MCF 10A (cell line): Measurements from ENCODE around the gene TNFRSF8. TPM values are rescaled to one million over a fixed set of nuclear protein-coding genes. Genes with fewer than 3 reads are reported as not detected.
A peak's percentile ranks its signal among the peaks of the same experiment; 100 is the strongest.

Experiments
- BruUV-seq: library from RNA; stranded (reverse); fragments of 400-500 nt; replicated peaks from 2 replicates; lab custom pipeline; 2021; lab: Mats Ljungman, UMichigan
- CTCF ChIA-PET: fragments of 300-600 bp; sonication (Branson Sonifier 250); formaldehyde crosslinking; extraction: SDS; loops from one replicate; lab custom pipeline; 2021; ENCODE audit warnings: antibody characterized with exemption, inconsistent platforms; lab: Yijun Ruan, JAX
- POLR2A ChIA-PET: fragments of 300-600, 350-650 bp; sonication (Branson Sonifier 250); formaldehyde crosslinking; extraction: SDS; loops from one replicate; lab custom pipeline; 2020; ENCODE audit warnings: antibody characterized with exemption, inconsistent platforms; lab: Yijun Ruan, JAX
- DNase-seq: peaks from one replicate; pipeline ENCODE4 v3.0.0-alpha.2; 2018; ENCODE audit not compliant: unreplicated experiment
- H3K27ac Mint-ChIP-seq: one replicate; pipeline ENCODE4 v1.8.0; 2022; ENCODE audit warnings: mild to moderate bottlenecking, low read depth, mixed read lengths; ENCODE audit not compliant: unreplicated experiment
- H3K27me3 Mint-ChIP-seq: one replicate; pipeline ENCODE4 v1.8.0; 2022; ENCODE audit warnings: mixed read lengths; ENCODE audit not compliant: insufficient read depth, unreplicated experiment
- H3K36me3 Mint-ChIP-seq: one replicate; pipeline ENCODE4 v1.8.0; 2022; ENCODE audit warnings: mild to moderate bottlenecking, moderate library complexity, mixed read lengths; ENCODE audit not compliant: insufficient read depth, unreplicated experiment
- H3K4me1 Mint-ChIP-seq: one replicate; pipeline ENCODE4 v1.8.0; 2022; ENCODE audit warnings: mixed read lengths; ENCODE audit not compliant: insufficient read depth, unreplicated experiment
- H3K4me3 Mint-ChIP-seq: one replicate; pipeline ENCODE4 v1.8.0; 2022; ENCODE audit warnings: mild to moderate bottlenecking, moderate library complexity, mixed read lengths; ENCODE audit not compliant: unreplicated experiment
- H3K9me3 Mint-ChIP-seq: one replicate; pipeline ENCODE4 v1.8.0; 2022; ENCODE audit warnings: mixed read lengths; ENCODE audit not compliant: unreplicated experiment
- intact Hi-C: fragments of 100-400 bp; cut with micrococcal nuclease; formaldehyde crosslinking; loops from 2 replicates; pipeline ENCODE4 v1.14.1; 2022
- total RNA-seq: library from RNA; stranded (reverse); gene quantifications from 2 replicates; pipeline ENCODE4 v1.2.3, GENCODE V29; 2022
- TF ChIP-seq, protein P1 (sequence below): fragments of 200-600 bp; IDR thresholded peaks from one replicate; pipeline ENCODE4 v1.8.0; 2022; ENCODE audit warnings: antibody characterized with exemption, mild to moderate bottlenecking; ENCODE audit not compliant: unreplicated experiment

Gene TNFRSF8
- total RNA-seq, 1 experiment from 2014 or later = not detected

DNA sequence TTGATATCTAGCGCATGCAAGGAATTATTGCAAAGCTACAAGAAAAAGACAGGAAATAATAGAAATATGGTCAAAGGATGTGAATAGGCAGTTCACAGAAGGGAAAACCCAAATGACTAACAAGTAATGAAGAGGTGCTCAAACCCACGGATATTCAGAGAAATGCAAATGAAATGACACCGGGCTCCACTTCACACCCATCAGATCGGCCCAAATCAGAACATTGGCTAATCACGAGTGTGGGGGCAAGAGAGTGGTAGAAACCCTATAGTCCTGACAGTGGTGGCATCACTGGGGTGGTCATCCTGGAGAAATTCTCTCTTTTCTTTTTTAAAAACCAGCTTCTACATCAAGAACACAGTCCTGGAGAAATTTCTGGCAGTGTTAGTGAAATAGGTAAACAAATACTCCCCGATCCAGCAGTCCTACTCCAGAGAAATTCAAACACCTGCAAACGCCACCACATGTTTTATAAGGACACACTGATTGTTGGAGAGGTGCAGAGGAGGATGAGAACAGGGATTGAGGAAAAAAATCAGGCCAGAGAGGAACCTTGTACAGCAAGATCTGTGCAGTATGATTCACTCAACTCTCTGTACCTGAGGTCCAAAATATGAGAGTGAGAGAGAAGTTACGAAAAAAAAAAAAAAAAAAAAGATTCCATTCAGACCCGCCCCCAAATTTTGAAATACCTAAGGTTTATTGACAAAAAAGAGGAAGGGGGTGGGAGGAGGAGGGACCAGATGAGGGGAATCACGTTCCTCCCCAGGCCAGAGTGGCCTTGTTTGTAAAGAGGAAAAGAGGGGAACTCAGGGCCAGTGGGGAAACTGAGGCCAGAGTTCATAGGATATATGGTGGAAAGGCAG lies 94.5 kb downstream of the TNFRSF8 start:
- Mint-ChIP-seq H3K9me3 (no peaks in the 10 kb centered on the region), H3K4me3 (no peak overlapping the region), H3K4me1 (peaks cover 35% of the 10 kb centered on the region), H3K27me3 (no peaks in the 10 kb centered on the region), H3K27ac (peak overlapping the region; percentile 10), H3K36me3 (no peaks in the 10 kb centered on the region)
- no TSS peak for BruUV-seq
- ChIA-PET POLR2A (interaction anchor here (1.7 kb wide), 1 partner anchor 14 kb away, joined by 6 read pairs; no protein-coding TSS in a partner anchor), CTCF (interaction anchor here (0.6 to 0.7 kb wide), 2 partner anchors 49 to 1355 kb away, joined by 3 to 4 read pairs; no protein-coding TSS in a partner anchor)
- DNase-seq = peak; percentile 22
- intact Hi-C loops = no loop called here
- TF ChIP-seq, protein P1, sequence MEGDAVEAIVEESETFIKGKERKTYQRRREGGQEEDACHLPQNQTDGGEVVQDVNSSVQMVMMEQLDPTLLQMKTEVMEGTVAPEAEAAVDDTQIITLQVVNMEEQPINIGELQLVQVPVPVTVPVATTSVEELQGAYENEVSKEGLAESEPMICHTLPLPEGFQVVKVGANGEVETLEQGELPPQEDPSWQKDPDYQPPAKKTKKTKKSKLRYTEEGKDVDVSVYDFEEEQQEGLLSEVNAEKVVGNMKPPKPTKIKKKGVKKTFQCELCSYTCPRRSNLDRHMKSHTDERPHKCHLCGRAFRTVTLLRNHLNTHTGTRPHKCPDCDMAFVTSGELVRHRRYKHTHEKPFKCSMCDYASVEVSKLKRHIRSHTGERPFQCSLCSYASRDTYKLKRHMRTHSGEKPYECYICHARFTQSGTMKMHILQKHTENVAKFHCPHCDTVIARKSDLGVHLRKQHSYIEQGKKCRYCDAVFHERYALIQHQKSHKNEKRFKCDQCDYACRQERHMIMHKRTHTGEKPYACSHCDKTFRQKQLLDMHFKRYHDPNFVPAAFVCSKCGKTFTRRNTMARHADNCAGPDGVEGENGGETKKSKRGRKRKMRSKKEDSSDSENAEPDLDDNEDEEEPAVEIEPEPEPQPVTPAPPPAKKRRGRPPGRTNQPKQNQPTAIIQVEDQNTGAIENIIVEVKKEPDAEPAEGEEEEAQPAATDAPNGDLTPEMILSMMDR = no peak

DNA sequence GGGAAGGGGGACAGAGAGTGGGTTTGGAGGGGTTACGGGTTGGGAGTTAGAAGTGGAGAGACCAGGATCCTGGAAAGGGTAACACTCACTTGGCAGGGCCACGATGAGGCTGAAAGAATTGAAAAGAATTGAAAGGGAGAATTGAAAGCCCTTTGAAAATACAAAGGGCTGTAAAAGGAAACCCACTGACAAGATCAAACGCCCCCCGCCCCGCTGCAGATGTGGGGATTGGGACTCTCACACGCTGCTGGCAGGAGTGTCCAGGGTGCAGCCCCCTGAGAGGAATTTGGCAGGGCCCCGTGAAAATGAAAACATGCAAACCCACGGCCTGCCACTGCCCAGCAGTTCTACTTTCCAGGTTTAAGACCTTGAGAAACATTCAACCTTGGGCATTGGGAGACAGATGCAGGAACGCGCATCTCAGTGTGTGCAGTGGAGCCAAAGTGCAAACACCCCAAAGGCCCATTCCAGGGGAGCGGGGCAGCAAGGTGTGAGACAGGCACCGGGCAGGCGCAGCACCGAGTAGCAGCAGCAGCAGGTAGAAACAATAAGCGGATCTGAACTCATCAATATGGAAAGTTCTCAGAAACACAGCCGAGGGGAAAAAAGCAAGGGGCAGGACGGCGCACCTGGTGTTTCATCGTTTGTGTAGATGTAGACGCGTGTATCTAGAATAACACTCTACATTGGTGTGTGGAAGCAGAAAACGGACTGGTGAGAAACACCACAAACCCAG lies 95.4 kb downstream of the TNFRSF8 start:
- H3K27me3 Mint-ChIP-seq = no peaks in the 10 kb centered on the region
- intact Hi-C loops = no loop called here
- H3K4me3 Mint-ChIP-seq = no peak overlapping the region
- POLR2A ChIA-PET = no interaction called here
- TF ChIP-seq, protein P1 = no peak
- CTCF ChIA-PET = no interaction called here
- no peaks in the 10 kb centered on the region for H3K36me3 Mint-ChIP-seq
- peaks cover 28% of the 10 kb centered on the region for H3K4me1 Mint-ChIP-seq
- H3K27ac Mint-ChIP-seq = peak overlapping the region; percentile 10
- H3K9me3 Mint-ChIP-seq = no peaks in the 10 kb centered on the region
- no TSS peak for BruUV-seq
- no peak for DNase-seq

DNA sequence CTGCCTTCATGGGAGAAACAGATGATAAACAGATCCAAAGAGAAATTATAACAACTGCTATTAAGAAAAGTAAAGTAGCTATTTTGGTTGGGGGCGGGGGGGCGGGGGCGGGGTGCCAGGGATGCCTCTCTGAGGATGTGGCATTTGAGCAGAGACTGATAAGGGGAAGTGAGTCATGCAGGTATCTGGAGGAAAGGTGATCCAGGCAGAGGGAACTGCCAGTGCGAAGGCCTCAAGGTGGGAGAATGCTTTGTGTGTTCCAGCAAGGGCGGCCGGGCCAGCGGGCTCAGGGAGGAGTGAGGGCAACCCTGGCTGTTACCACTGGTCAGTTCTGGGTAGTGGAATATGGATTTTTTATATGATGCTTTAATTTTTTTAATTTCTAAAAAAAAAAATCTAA lies 96.7 kb downstream of the TNFRSF8 start:
- no TSS peak for BruUV-seq
- no peak overlapping the region for H3K4me3 Mint-ChIP-seq
- TF ChIP-seq, protein P1 = no peak
- no peak overlapping the region for H3K27ac Mint-ChIP-seq
- no peaks in the 10 kb centered on the region for H3K9me3 Mint-ChIP-seq
- peaks cover 26% of the 10 kb centered on the region for H3K4me1 Mint-ChIP-seq
- CTCF ChIA-PET = interaction anchor here (1.0 kb wide), 1 partner anchor 35 kb away, joined by 3 read pairs; no protein-coding TSS in a partner anchor
- H3K27me3 Mint-ChIP-seq = no peaks in the 10 kb centered on the region
- intact Hi-C loops = no loop called here
- DNase-seq = no peak
- H3K36me3 Mint-ChIP-seq = no peaks in the 10 kb centered on the region
- POLR2A ChIA-PET = no interaction called here

DNA sequence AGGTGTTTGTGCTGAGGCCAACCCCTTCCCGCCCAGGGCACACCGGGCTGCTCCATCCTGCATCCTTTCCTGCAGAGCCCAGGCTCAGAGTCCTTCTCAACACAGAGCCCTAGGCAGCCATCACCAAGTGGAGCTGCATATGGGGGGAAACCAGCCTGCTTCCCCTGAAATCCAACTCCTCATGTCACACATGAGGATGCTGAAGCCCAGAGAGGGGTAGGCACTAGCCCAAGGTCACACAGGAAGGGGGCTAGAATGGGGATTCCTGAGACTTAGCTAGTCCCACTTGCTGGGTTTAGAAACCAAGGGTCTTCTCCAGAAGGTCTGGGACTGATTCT lies 98.2 kb downstream of the TNFRSF8 start:
- CTCF ChIA-PET = interaction anchor here (1.0 to 1.9 kb wide), 2 partner anchors 36 to 47 kb away, joined by 4 to 7 read pairs; no protein-coding TSS in a partner anchor
- Mint-ChIP-seq H3K36me3 (no peaks in the 10 kb centered on the region), H3K4me3 (no peak overlapping the region), H3K27ac (peak overlapping the region; percentile 58), H3K27me3 (peaks cover 6% of the 10 kb centered on the region), H3K9me3 (no peaks in the 10 kb centered on the region), H3K4me1 (peaks cover 26% of the 10 kb centered on the region)
- TF ChIP-seq, protein P1 = no peak
- BruUV-seq = no TSS peak
- intact Hi-C loops = no loop called here
- POLR2A ChIA-PET = interaction anchor here (0.6 to 1.2 kb wide), 3 partner anchors 18 to 68 kb away, joined by 3 to 4 read pairs (median 3); no protein-coding TSS in a partner anchor
- DNase-seq = no peak
